ENCODE data around the gene IFNAR1.
"Not testable (repeated sequence)": the region's sequence is repeated elsewhere in the genome, so short reads cannot be mapped to it uniquely, and the experiment has no call there.

Gene IFNAR1

DNA sequence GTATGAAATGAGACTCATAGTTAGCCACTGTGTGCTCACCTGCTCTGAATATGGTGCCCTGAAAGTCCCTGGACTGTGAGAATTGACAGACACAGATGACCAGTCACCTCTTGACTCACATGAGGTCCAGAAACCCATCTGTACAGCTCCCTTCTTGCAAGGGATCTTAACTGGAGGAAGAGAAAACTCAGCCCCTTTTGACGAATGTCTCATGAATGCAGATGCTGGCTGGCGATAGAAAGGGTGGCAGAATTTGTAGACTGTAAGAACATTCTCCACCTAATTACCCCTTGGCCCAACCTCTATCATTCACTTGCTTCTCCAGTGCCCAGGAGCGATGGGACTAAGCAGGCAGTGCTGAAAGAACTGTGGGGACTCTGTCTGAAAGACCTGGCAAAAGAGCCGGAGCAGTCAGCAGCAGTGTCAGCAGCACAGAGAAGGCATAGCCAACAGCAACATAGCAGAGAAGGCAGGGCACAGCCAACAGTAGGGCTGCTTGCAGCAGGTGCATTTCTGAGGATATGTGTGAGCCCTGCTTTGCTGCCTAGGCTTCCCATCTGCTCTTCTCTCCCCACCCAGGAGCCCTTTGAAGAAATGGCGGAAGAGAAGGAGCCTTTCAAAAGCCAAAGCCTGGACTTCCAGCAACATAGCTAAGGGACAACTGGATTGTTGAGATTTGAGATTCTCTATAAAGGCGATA, 52.6 kb downstream of the IFNAR1 start:
- no peak for DNase-seq (ENCODE audit: low read depth)

DNA sequence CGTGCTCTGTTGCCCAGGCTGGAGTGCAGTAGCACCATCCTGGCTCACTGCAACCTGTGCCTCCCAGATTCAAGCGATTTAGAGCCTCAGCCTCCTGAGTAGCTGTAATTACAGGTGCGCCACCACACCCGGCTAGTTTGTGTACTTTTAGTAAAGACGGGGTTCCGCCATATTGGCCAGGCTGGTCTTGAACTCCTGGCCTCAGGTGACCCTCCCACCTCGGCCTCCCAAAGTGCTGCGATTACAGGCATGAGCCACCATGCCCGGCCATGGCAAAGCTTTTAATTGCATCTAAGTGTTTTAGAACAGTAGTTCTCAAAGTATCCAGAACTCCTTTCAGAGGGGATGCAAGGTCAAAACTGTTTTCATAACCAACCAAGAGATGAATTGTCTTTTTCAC, 53.3 kb downstream of the IFNAR1 start:
- DNase-seq (ENCODE audit: low read depth), result no peak

DNA sequence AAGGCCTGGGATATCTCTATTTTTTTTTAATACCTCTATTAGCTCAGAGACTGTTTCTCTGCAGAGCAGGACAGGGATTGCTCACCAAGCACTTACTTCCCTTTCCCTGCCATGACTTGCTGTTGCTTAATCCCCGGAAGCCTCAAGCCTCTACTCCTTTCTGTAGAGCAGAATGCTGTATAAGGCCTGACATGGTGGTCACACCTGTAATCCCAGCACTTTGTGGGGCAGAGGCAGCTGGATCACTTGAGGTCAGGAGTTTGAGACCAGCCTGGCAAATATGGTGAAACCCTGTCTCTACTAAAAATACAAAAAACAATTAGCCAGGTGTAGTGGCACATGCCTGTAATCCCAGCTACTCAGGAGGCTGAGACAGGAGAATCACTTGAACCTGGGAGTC, 55.2 kb downstream of the IFNAR1 start:
- DNase-seq (ENCODE audit: low read depth), result not testable (repeated sequence)

DNA sequence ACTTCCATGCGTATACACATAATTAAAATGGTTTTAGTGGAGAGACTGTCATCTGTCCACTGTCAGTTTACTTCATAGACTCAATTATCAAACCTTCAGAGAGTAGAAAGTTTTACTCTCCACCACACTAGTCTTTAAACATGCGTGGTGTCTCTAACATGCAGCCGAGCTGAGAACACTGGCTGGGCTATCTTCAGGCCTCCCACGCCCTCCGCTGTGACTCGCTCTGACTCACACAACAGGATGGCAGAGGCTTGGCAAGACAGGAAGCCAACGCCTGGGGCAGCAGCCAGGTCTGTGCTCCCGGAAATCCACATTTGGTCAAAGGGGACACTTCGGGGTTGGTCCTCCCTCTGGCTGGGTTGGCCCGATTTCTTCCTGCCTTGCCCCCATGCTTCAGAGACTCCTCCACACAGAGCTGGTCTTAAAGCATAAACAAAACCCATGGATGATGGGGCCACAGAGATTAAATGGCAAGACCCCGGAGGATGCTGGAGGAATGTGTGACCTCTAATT, 55.8 kb downstream of the IFNAR1 start:
- peak; percentile 63 for DNase-seq (ENCODE audit: low read depth)

DNA sequence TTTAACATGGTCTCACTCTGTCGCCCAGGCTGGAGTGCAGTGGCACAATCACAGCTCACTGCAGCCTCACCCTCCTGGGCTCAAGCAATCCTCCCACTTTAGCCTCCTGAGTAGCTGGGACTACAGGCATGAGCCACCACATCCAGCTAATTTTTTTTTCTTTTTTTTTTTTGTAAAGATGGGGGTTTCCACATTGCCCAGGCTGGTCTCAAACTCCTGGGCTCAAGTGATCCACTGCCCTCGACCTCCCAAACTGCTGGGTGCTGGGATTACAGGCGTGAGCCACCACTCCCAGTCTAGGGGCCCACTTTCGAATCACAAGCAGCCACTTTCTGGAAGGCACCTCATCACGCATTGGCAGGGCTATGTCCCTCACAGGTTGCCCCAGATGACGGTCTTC, 56.6 kb downstream of the IFNAR1 start:
- not testable (repeated sequence) for DNase-seq (ENCODE audit: low read depth)

DNA sequence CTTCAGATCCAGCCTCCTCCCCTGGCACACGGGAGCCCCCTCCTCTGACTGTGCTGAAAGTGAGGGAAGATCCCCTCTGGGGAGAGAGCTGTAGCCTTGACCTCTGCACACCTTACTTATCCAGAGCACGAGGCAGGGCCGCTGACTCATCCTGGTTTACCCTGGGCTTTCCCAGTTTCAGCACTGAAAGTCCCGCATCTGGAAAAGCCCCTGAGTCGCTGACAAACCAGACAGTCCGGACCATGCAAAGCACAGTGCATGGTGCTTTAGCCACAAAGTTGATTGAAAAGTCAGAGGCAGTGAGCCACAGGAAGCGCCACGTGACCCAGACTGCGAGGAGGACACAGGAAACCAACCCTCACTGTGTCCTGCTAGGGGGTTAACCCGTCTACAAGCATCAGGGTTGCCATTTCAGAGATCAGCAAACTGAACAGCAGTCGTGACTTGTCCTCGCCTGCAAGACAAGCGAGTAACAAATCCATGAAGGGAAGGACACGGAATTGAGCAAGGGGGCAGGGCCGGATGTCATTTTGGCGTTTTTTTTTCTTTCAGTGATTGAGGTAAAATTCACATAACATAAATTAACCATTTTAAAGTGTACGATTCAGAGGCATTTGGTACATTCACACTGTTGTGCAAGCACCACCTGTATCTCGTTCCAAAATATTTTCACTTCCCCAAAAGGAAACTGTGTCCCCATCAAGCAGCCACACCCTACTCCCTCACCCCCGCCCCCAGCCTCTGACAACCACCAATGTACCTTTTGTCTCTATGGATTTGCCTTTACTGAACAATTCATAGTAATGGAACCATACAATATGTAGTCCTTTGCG, 58.5 kb downstream of the IFNAR1 start:
- DNase-seq (ENCODE audit: low read depth), result peak; percentile 28

DNA sequence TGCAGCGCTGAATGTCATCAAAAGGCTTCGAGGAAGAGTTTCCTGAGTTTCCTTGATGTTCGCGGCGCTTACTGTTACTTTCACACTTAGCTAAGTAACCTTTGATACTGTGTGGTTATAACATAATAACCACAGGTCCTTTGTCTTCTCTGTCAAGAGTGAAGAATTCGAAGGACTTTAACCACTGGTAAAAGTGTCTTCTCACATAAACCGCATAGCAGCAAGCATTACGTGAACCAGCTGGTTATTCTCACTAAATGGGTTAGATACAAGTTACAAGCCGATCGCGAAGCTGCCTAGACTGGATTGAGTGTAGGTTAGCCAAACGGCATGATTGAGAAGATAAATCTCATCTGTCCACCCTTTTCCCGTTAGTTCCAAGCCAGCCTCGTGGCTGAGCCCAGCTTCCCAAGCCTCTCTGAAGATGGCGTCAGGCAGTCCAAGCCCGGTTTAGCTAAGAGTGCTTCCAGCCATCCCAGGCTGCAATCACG, 60.1 kb downstream of the IFNAR1 start:
- no peak for DNase-seq (ENCODE audit: low read depth)

DNA sequence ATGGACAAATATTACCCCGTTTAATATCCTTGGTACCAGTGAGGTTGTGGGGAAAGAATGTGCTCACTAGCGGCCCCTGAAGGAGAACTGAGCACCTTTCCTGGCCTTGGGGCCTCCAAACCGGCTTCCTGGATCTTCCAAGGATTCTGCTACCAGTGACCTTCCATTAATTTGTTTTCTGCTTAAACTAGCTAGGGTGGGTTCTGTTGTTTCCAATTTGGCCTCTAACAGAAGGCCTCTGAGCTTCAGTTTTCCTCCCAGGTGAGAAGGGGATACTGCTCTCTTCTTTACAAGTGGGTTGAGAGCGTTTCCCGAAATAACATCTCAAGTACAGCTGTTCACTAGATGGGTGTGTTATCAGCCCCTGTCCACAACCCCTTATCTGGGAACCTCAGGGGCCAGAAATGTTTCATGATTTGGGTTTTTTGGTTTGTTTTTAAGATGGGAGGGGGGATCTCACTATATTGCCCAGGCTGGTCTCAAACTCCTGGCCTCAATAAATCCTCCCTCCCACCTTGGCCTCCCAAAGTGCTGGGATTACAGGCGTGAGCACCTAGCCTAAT, 61.5 kb downstream of the IFNAR1 start:
- DNase-seq (ENCODE audit: low read depth), result no peak

DNA sequence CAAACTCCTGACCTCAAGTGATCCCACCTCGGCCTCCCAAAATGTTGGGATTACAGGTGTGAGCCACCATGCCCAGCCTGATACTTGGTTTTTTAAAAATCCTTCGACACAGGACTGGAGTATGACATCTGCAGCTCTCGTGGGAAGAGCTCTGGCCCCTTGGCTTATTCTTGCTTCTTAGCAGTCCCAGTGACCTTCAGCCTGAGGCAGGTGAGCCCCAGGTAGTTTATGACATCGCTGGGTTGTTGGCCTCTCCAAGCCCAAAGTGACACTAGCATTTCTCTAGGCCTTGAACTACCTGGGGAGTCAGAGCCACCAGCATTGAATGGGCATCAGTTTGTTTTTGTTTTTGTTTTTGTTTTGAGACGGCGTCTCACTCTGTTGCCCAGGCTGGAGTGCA, 62.5 kb downstream of the IFNAR1 start:
- no peak for DNase-seq (ENCODE audit: low read depth)

DNA sequence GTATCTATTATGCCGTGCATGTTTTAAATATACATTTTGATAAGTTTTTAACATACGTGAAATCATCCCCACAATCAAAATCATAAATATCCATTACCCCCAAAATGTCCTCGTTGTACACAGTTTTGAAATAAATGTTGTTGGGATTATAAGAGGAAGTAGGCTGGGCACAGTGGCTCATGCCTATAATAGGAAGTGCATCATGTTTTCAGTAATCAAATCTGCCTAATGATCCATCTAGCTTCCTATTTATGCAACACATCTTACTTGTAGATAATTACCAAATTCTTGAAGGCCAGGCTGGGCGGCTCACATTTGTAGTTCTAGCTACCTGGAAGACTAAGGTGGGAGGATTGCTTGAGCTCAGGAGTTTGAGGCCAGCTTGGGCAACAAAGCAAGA, 63.4 kb downstream of the IFNAR1 start:
- DNase-seq (ENCODE audit: low read depth), result no peak

DNA sequence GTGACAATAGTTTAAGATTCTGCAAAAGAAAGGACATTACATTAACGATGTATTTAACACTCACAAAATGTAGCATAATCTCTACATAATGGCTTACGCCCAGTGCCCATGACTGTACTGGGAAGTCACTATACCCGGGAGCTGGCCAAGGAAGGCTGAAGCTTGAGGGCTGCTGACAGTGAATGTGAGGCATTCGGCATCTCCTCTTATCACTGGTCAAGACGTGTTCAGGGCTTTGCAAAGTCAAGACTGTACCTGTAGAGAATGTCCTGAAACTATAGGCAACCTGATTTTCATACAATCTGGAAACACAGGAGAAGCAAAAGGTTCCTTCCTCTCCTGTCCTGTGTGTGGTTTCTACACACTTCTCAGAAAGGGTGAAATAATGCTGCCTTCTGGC, 65.7 kb downstream of the IFNAR1 start:
- no peak for DNase-seq (ENCODE audit: low read depth)

DNA sequence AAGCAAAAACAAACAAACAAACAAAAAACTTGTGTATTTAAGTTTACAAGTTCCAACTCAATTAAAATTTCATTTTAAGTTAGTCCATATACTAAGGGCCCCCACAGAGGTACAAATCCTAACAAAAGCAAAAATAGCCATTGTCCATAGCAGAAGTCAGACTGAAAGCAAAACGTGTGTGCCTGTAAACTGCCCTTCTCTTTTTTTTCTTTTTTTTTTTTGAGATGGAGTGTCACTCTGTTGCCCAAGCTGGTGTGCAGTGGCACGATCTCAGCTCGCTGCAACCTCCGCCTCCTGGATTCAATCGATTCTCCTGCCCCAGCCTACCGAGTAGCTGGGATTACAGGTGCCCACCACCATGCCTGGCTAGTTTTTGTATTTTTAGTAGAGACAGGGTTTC, 66.9 kb downstream of the IFNAR1 start:
- DNase-seq (ENCODE audit: low read depth), result no peak

DNA sequence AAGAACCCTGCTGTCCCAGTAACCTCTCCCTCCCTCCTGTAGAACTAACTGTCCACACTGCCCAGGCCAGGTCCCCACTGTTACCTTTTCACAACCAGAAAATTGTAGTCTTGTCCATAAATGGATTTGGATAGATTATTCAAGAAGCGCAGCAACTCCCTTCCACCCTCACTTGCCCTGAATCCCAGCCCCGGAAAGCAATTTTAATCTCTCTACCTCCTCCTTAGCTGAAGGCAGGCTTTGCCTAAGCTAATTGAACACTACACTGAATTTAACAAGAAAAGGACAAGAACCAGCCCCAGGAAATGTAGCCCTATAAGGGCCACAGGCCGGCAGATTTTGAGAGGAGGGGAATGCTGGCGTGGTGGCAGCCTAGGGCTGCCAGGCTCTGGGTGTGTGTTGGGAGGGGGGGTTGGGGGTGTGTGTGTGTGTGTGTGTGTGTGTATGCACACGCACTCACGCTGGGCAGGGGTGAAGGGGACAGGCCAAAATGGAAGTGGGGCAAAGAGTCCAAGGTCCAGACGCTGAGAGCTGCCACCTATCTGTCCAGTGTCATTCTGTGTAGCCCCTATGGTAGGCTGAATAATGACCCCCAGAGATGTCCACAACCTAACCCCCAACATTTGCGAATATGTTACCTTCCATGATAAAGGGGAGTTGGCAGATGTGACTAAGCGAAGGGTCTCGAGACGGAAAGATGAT, 67.7 kb downstream of the IFNAR1 start:
- no peak for DNase-seq (ENCODE audit: low read depth)

DNA sequence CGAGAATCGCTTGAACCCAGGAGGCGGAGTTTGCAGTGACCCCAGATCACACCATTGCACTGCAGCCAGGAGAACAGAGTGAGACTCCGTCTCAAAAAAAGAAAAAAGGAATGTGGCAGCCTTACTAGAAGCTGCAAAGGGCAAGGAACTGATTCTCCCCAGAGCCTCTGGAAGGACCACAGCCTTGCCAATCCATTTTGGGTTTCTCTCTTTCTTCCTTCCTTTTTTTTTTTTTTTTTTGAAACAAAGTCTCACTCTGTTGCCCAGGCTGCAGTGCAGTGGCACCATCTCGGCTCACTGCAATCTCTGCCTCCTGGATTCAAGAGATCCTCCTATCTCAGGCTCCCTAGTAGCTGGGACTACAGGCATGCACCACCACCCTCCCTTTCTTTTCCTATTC, 68.6 kb downstream of the IFNAR1 start:
- no peak for DNase-seq (ENCODE audit: low read depth)

DNA sequence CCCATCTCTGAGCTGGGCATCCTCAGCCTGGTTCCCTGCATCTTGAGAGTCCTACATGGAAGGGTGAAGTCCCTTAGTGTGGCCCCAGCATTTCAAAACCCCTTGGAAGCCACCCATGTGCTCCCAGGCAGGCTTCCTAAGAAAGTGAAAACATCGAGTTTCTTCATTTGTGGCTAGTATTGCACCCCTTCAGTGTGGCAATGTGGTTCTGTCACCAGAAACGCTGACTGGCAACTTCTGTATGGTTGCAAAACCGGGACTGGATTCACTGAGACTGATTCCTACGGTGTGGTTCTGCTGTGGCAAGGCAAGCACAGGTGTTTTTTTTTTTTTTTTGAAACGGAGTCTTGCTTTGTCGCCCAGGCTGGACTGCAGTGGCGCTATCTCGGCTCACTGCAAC, 69.5 kb downstream of the IFNAR1 start:
- DNase-seq (ENCODE audit: low read depth), result no peak

DNA sequence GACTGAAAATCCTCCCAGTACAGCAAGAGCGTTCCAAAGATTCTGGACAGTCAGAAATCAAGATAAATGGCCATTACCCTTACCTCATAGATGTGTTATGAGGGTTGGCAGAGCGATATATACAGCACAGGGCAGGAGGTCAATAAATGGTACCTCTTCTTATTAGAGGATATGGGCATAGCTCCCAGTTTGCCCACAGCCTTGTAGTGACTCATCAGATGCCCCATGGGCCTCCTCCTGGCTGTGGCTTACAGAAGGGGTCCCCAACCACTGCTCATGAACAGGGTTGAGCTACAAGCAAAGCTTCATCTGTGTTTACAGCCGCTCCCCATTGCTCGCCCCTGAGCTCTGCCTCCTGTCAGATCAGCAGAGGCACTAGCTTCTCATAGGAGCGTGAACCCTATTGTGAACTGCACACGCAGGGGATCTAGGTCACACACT, 71.1 kb downstream of the IFNAR1 start:
- DNase-seq (ENCODE audit: low read depth), result no peak

DNA sequence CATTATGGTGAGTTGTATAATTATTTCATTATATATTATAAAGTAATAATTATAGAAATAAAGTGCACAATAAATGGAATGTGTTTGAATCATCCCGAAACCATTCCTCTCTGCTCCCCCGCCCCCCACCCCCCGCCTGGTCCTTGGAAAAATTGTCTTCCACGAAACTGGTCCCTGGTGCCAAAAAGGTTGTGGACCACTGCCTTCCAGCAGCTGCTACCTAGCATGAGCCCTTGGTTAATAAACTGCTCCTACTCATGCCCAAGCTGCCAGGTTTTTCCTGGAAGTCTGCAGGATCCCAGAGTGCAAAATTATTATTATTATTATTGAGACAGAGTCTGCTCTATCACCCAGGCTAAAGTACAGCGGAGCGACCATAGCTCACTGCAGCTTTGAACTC, 71.7 kb downstream of the IFNAR1 start:
- DNase-seq (ENCODE audit: low read depth), result no peak

DNA sequence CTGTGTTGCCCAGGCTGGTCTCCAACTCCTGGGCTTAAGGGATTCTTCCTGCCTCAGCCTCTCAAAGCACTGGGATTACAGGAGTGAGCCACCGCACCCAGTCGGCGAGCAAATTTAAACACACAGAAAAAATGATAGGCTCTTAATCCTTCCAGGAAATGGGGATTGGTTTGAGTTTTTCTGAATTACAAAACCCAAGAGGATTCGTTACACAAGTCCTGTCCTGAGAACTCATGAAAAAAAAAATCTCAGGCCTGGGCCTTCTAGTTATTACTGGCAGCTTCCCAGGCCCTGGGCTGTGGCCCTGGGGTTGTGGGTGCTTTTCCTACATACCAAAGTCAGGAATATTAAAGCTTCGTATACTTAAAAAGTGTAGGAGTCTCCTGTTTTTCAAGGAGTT, 72.2 kb downstream of the IFNAR1 start:
- no peak for DNase-seq (ENCODE audit: low read depth)

DNA sequence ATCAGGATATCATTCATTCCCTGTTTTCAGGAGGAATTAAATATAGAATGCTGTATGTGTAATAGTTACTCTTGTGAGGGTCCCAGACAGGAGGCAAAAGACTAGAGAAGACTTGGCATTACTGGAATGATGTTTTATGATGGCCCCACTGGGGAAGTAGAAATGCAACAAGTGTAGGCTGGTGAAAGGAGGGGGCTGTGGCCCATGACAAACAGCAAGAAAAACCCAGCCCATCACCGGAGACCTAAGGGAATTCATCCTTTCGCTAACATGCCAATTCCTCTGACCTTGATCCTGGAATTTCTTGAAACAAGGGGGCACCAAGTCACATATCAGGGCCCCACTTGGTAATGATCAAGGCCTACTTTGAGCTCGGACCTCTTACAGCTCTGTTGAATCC, 72.9 kb downstream of the IFNAR1 start:
- no peak for DNase-seq (ENCODE audit: low read depth)

DNA sequence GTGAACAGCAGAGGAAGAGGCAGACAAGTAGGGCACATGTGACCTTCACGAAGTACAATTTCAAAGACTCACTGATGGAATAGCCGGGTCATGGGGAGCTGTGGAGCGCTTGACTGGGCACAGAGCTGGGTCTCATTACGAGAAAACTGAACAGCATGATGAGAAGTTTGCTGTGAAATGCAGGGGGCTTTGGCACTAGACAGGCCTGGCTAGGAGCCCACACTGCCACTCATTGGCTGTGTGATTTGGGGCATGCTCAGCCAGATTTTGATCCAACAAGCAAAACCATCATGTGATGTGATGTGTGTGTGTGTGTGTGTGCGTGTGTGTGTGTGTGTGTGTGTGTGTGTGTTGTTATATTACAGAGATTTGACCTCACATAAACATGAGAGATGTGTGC, 73.6 kb downstream of the IFNAR1 start:
- DNase-seq (ENCODE audit: low read depth), result no peak

DNA sequence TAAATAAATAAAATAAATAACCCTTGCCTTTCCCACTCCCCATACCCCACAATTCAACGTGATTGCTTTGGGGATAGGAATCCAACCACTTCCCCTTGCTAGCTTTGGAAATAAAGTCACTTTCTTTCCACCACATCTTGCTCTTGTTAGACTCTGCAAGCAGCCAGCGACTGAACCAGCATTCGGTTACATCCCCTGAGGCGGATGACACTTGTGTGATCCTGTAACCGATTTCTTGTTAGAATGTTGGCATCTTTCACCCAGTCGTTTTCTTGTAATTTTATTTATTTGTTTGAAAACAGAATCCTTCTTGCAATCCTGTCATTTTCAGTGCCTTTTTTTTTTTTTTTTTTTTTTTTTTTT, 76.8 kb downstream of the IFNAR1 start:
- no peak for DNase-seq (ENCODE audit: low read depth)
